Activated CD4-positive, CD25-positive, alpha-beta regulatory T cell treated with anti-CD3 and anti-CD28 coated beads, Interleukin-2, amount 50 U/mL, for 72 hours (primary cell): ENCODE data around the gene TIMP3.
A peak's percentile ranks its signal among the peaks of the same experiment; 100 is the strongest.

Experiments
- DNase-seq: peaks from one replicate; pipeline ENCODE4 v3.0.0; 2021

Gene TIMP3

GRCh38 chr22:32788904-32789624 lies 12.4 kb upstream of the TIMP3 start:
- DNase-seq, result no peak

GRCh38 chr22:32789797-32790620 lies 11.5 kb upstream of the TIMP3 start:
- DNase-seq, result no peak

- no peak for DNase-seq
These were observed 10.4 kb upstream of the TIMP3 start for GRCh38 chr22:32791056-32791455.

DNA sequence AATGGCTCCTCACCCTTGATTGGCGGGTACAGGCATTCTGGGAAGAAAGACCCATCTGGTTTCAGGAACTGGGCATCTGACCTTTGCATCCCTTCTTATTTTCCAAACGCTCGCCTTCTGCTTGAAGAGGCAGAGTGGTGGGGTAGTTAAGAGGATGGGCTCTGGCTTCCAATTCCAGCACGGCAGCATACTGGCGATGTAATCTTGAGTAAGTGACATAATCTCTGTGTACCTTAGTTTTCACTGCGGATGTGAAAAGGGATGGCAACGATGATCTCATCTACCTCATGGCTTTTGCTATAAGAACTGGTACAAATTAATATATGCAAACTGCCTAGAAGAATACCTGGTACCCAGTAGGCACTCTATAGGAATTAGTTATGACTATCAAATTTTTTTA lies 10.0 kb upstream of the TIMP3 start:
- DNase-seq, result no peak

GRCh38 chr22:32793589-32793988 lies 7.9 kb upstream of the TIMP3 start:
- no peak for DNase-seq

- no peak for DNase-seq
These were observed 6.9 kb upstream of the TIMP3 start for GRCh38 chr22:32794449-32795213.

DNA sequence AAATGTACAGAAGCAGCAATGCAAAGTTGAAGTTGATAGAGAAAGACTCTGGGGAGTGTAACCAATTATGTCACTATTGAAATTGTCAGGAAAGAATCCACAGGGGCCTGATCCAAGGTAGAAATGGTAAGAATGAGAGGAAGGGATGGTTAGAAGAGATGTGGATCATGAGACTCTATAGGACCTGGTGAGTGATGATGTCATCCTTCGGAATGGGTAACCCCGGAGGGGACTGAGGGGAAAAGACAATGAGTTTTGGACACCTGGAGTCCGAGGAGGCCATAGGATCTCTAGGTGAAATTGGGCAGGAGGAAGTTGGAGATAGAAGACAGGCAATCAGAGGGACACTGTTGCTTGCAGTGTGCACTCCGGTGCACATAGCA lies 6.3 kb upstream of the TIMP3 start:
- no peak for DNase-seq

DNA sequence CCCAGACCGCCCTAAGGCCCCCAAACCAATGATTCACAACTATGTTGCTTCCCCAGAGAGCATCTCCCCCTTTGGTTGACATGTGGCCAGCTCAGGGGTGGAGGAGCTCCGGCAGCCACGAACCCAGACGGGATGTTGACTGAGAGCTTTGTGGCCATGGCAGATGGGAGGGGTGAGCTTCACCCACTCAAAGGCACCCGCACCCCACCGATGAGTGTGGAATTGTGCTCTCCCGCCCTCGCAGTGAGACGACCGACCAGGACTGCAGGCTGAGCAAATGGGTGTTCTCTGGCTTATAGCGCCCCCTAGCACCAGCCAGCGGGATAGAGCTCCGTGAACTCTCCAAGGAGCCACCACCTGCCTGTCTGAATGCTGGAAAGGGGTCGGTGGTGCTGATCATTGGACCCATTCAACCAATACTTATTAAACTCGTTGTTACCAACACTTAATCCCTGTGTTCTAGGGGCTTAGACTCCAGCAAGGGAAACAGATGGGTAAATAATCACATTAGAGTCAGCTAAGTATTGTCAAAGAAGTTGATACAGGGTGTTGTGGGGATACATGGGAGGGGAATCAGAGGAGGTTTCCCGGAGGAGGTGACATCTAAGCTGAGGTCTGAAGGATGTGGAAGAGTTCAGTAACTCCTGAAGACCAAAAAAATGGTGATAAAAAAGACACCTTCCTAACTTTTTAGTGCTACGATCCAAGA lies 4.5 kb upstream of the TIMP3 start:
- peak; percentile 56 for DNase-seq

GRCh38 chr22:32799496-32799895 lies 2.0 kb upstream of the TIMP3 start:
- no peak for DNase-seq

DNA sequence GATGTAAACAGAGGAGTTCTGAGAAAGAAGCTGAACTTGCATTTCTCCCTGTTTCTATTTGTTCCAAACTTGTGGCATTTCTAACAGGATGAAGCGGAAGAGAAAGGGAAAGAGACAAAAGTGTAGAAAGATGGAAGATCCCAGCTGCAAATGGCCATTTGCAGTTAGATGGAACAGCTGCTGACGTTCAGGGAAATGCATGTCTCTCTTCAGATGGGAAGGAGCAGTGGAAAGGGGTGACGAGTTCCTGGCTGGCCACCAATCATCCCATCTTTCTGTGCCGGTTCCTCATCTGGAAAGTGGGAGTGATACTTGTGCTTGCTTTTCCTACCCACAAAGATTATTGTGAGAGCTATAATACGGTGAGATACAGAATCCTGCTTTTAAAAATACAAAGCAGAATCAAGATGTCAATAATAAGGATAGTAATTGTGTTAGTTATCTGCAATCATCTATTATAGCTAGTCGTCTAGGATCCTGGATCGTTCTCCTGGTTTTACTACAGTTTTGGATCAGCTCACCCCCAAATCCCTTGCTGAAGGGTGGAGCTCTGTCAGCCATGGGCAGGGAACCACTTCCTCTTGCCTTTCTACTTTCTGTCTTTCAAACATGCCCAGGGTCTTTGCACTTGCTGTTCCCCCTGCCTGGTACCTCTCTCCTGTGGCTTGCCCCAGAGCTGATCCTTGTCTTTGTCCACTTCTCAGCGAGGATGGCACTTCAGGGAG lies 1.2 kb upstream of the TIMP3 start:
- DNase-seq, result no peak

DNA sequence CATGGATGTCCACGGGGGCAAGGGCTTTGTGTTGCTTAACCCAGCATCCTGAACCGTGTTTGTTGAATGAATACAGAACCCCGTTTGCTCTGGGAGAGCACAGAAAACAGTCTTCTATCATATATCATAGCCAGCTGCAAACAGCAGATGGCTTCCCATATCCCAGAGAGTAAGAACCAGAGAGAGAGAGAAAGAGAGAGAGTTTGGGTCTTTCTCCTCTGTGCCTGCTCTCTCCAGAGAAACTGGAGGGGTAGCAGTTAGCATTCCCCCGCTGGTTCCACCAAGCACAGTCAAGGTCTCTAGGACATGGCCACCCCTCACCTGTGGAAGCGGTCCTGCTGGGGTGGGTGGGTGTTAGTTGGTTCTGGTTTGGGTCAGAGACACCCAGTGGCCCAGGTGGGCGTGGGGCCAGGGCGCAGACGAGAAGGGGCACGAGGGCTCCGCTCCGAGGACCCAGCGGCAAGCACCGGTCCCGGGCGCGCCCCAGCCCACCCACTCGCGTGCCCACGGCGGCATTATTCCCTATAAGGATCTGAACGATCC lies 440 bp upstream of the TIMP3 start:
- no peak for DNase-seq

DNA sequence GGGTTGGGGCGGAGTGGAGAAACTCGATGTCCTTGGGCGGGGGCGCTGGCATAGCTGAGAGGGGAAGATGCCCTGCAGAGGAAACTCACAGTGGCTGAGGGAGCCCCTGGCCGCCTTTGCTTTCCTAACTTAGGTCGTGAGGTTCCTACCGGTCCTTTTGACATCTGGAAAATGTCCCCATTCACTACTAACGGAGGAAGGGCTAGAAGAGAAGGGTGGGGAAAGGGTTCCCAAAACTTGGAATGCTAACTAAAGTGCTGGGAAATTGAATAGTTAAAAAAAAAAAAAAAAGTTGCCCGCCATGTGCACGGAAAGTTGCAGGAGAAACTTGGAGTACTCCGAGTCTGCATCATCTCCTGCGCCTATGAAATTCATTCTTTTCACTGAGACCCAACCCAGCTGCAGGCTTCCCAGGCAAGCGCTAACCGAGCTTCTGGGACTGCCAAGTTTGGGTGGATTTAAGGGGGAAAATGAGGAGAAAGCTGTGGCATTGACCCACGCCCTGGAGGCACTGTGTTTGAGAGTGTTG lies 796 bp downstream of the TIMP3 start:
- DNase-seq, result no peak

DNA sequence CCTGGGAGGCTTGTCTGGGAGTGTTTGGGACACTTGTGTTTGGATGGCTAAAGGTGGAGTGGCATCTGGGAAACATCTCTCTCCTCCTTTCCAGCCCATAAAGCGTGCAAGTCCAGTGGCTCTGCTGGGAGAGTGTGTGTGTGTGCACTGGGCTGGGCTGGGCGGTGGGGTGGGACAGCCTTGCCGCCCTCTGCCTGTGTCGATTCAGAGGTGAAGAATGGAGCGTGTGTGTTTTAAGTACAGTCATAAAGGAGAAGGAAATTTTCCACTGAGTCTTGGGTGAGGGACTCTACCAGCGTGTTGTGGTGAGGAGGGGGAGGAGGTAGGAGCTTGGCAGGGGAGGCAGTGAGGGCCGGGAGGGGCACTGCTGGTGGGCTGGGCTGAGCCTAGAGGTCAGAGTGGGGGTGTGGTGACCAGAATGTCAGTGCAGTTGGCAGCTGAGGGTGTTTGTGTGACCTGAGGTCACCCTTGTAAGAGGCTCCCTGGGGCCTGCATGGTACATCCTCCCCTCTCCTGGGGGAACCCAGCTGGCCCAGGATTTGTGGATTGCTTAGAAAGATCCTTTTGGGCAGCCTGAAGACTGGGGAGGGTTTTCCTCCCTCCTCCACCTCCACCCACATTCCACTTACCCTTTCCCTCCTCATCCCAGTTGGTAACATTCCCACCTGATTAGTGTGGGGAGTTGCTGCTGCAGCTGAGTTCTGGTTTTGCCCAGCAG lies 1.7 kb downstream of the TIMP3 start:
- DNase-seq, result no peak

GRCh38 chr22:32803738-32804435 lies 2.4 kb downstream of the TIMP3 start:
- no peak for DNase-seq

DNA sequence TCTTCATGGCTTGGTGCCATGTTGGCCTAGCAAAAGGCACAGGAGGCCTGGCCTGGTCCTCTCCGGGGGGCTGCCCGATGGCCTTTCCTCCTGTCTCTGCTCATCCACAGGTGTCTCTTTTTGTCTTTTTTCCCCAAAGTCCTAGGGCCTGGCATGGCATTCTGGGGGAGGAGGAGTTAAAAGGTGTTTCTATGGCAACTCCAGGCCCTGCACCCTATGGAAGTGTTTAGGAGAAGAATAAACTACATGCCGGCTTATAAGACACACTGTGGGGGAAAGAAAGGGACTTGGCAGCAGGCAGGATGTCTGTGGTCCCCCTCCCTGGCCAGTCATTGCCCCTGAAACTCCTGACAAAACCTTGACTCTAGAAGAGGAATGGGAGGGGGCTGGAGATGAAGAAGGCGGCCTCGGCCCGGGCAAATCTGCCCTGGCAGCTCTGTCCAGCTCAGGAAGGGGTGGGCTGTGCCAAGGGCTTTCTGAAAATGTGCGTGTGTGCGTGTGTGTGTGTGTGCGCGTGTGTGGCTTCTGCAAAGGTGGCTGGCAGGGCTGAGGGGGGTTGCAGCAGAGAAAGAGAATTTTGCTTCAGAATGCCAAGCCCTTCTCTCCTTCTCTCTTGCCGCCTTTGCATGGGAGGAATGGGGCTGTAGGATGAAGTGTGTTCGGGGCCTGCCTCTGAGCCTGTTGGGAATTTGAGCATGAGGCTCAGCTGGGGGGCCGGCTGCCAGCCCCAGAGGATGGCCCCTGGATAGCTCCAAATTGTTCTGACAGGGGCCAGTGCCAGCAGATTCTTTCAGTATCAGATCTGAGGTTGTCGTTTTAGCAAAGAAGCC lies 3.2 kb downstream of the TIMP3 start:
- DNase-seq, result no peak

DNA sequence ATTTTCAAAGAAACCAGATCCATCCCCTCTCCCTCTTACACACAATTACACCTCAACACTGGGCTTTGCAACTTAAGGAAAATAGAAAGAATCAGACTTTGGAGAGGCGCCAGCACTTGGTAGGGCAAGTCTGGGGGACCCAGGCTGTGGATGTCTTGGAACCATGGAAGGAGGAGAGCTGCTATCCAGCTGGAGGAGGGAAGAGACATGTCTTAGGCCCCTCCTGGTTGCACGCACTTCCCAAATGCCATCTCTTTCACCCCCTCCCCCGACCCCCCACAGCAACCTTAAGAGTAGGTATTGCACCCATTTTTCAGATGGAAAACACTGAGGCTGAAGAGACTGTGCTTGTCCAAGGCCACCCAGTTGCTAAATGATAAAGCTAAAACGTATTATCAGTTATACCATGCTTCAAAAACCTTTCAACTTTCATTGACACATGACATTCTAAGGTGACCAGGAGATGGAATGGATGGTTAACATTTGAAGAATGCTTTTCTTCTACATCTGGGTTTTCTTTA lies 3.9 kb downstream of the TIMP3 start:
- no peak for DNase-seq

DNA sequence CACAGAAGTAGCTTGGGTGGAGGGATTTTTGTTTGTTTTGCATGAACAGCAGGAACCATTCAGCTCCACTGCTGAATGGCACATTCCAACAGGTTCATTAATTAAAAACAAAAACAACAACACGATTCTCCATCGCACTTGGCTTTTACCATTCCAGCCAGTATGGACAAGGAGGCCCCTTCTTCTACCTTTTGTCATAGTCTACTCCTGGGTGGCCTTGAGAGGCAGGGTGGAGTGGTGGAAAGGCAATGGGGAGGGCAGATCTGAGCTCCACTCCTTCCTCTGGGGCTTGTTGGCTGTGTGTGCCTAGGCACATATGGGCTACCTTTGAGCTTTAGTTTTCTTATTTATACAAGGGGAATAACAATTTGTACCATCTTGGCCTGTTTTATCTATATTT lies 4.8 kb downstream of the TIMP3 start:
- DNase-seq, result no peak

- DNase-seq, result no peak
These were observed 6.5 kb downstream of the TIMP3 start for GRCh38 chr22:32808038-32808445.
